T-helper 2 cell treated with Interferon-gamma antibody and Interleukin-4, amounts not matched to agents 100 ng/mL and 5 ng/mL, for 36 hours (primary cell): ENCODE measurements around the gene MTNR1A. TPM values are rescaled to one million over a fixed set of nuclear protein-coding genes. Genes with fewer than 3 reads are reported as not detected.

Source experiments
- intact Hi-C: fragments of 100-400 bp; cut with micrococcal nuclease; formaldehyde crosslinking; loops from one replicate; pipeline ENCODE4 v1.15.1; 2023
- total RNA-seq: library from RNA; stranded (reverse); gene quantifications from 2 replicates; pipeline ENCODE4 v1.2.3, GENCODE V29; 2022

Gene MTNR1A
- total RNA-seq, result not detected in 2 replicates

- intact Hi-C loops, result no loop called here
These were observed at the start of gene MTNR1A for GRCh38 chr4:186554914-186555827. Gene MTNR1A, minus strand, starts transcription at chr4:186555567. Its CDS starts 202 bp downstream, at chr4:186555365.

- intact Hi-C loops, result no loop called here
These were observed 48.9 kb upstream of the MTNR1A start for GRCh38 chr4:186604124-186604807.

DNA sequence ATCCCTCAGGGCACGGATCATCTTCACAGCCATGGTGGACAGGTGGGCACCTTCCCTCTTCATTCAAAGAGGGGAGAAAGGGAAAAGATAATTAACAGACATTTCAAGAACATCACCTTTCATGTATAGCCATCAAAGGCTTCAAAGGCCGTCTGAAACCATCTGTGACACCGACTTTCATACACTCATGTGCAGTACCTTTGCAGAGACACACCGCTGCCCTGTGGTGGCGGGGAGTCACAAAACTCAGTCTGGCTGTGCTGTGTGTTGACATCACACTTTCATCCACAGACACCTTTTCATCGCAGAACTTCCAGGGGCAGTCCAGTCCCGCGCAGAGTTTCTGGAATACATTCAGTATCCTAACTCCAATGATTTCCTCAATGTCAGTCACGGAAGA is 47.6 kb upstream of the MTNR1A start:
- intact Hi-C loops, result no loop called here

DNA sequence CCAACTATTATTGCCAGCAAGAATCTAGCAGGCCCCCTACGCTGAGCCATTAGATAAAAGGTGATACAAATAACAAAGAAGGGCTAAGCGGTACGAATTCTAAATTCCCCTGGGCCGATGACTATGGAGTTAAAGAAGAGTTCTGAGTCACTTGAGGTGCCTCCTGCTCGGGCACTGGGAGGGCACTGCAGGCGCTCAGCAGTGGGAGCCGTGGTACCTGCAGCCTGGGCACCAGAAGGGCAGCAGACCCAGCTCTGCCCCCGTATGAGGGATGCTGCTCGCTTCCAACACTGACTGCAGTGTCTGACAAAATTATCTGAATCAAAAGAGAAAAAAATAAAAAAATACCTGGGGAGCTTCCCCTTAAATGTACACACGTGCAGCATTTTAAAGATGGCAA is 44.1 kb upstream of the MTNR1A start:
- intact Hi-C loops, result no loop called here

DNA sequence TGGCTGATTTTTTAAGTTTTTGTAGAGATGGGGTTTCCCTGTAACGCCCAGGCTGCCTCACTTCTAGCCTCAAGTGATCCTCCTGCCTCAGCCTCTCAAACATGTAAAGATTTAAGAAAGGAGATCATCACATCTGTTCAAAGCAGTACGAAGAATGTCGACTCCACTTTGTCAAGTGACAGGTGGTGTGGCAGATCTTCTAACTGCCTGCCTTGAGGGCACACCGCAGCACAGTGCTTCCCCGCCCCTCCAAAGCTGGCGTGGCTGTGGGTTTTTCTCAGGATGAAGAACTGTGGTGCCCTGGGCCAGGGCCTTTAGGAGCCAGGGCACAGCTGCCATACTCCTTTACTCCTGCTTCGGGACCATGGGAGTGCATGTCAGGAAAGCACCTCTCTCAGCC is 43.3 kb upstream of the MTNR1A start:
- intact Hi-C loops, result no loop called here

GRCh38 chr4:186596850-186597390 is 41.6 kb upstream of the MTNR1A start:
- intact Hi-C loops, result no loop called here

DNA sequence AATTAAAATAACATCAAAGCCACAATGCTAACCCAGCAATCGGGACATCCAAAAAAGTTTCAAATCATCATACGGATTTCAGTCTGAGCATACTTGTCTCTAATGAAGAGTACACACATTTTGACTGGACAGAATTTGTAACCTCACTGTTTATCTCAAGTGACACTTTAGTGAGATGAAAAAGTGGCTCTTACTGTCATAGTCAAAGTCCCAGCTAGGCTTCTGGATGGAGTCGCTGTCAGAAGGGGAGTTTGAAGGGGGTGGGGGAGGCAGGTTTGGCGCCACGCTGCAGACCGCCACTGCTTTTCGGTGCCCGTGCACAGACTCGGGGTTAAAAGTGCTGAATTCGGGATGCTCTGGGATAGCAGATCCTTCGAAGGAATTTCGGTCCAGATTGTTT is 41.0 kb upstream of the MTNR1A start:
- intact Hi-C loops, result no loop called here

- intact Hi-C loops, result no loop called here
These were observed 38.2 kb upstream of the MTNR1A start for GRCh38 chr4:186593587-186593973.

GRCh38 chr4:186592966-186593586 is 37.7 kb upstream of the MTNR1A start:
- intact Hi-C loops, result no loop called here

DNA sequence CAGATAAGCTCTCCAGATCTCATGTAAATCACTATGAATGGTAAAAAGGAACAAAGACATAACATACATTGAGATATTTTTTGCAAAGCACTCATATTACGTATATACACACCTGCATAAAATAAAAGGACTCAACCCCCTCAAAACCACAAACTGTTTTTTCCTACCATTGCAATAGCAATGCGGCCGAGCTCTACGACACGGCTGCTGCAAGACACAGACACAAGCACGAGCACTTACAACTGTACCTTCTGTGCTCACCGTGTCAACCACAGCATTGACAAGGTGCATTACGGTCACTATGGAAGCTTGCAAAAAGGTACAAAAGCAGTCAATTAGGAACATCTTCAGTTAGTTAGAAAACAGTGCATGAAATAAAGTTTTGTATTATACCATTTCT is 37.1 kb upstream of the MTNR1A start:
- intact Hi-C loops, result no loop called here

GRCh38 chr4:186591651-186592050 is 36.3 kb upstream of the MTNR1A start:
- intact Hi-C loops, result no loop called here

DNA sequence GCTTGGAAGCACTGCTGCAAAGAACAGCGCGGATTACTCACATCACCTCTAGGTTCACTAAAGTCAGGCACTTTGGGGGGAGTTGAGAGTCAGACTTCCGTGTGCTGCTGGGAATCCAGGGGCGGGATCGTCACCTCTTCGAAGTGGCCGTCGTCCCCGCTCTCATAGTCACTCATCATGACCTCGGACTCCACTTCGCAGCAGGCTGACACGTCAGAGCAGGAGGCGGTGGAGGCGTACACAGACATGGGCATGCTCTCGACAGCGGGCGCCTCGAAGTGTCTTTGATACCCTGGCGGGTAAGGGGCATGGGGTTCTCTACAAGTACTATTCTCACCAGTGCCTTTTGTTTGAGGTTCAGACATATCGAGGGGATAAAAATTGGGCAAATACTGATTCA is 33.1 kb upstream of the MTNR1A start:
- intact Hi-C loops, result no loop called here

- intact Hi-C loops, result loop anchor here (1.0 kb wide), 1 partner anchor 290 kb away; no protein-coding TSS in a partner anchor
These were observed 32.1 kb upstream of the MTNR1A start for GRCh38 chr4:186587416-186588018.

DNA sequence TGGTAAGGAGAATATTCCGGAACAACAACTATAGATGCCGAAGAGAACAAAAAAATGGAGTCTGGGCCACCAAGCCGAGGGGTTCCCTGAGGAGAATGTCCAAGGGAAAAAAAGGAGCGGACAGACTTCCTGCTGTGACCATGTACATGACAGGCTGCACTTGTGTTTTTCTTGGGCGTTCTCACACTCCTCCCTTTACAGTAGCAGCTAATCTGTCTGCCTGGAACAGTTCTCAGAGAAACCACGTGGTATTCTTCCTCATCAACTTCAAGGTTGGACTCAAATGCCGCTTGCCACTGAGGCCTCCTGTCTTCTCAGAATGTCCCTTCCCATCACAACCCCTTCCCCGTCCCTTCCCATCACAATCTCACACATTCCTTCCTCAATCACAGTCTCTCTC is 30.8 kb upstream of the MTNR1A start:
- intact Hi-C loops, result no loop called here

- intact Hi-C loops, result no loop called here
These were observed 29.5 kb upstream of the MTNR1A start for GRCh38 chr4:186584912-186585311.

GRCh38 chr4:186581421-186581820 is 26.1 kb upstream of the MTNR1A start:
- intact Hi-C loops, result no loop called here

- intact Hi-C loops, result no loop called here
These were observed 25.3 kb upstream of the MTNR1A start for GRCh38 chr4:186580669-186581068.

DNA sequence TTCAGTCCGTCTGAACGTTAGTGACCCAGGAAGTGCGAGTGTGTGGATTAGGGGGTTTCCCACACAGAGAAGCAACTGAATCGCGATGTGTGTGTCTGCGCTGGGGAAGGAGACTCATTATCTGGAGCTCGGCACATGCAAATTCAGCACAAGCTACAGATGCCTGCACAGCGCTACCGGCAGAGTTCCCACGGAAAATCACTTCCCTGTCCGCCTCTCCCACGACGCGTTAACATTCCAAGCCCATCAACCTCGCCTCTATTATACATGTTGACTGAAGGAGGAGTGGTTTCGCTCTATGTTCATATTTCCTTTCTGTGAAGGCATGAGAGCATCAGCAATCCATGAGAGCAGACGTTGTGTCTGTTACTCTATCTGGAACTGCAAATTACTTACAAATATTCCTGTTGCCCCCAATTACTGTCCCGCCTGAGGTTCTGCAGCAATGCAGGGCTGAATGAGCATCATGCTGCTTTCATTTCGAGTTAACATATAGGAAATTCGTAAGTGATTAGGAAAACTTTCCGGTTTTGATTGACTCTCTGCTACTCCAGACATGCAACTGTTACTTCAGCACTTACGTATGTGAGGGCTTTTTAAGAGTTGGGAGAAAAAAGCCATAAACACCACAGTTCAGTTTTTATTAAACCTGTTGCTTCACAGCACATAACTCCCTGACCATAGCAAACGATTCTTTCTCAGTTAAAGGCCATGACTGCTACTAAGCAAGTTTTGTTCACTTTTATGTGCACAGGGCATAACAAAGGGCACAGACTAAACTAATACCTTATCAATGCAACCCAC is 15.0 kb upstream of the MTNR1A start:
- intact Hi-C loops, result no loop called here

GRCh38 chr4:186569533-186570192 is 14.3 kb upstream of the MTNR1A start:
- intact Hi-C loops, result no loop called here

- intact Hi-C loops, result no loop called here
These were observed 10.7 kb upstream of the MTNR1A start for GRCh38 chr4:186566068-186566467.
